Left forelimb (tissue), 1 donor: ENCODE measurements around the gene PPM1H.

Experiments
- DNase-seq: peaks from one replicate; pipeline ENCODE4 v3.0.0-alpha.2; 2018; ENCODE audit warnings: low spot score

Gene PPM1H

DNA sequence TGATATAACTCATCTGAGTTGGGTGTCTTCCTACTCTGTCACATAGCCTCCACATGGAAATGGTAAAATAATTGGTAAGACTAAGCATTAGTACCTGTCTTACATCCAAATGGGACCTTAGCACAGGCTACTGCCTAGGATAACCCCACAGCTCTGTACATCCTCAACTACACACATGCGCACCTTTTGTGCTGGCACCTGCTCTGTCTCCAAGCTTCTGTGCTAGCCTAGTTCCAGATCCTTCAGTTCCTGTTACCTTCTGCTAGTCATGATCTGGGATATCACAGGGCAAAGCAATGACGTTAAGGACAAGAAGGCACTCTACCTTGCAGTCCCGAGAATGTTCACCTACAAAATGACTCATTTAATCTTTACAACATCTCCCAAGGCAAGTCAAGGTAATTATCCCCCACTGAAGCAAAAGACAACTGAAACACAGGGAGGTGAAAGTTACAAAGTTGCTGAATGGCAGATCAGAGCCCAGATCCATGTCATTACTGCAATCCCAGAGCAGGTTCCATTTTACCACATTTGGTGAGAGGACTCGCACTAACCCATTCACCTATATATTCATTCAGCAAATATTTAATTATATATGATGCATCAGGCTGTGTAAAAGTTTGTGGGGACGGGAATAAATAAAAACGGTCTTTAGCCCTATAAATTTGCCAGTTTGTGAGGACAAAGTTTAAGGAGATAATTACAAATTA, 61.7 kb downstream of the PPM1H start:
- DNase-seq = no peak

DNA sequence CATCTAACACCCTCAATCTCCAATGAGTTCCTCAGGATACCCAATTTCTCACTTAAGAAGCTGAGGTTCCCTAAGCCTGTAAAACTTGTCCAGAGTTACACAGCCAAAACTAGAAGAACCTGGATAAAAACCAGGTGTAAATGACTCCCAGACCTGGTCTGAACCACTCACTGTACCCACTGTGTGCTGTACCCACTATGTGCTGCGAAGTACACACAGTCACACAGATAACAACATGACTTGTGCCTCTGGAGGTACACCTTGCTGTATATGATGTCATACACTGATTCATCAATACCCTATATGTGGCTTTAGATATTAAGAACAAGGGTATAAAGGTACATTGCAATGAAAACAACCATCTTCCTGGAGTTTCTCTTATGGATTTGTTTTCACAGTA, 66.1 kb downstream of the PPM1H start:
- DNase-seq = no peak

DNA sequence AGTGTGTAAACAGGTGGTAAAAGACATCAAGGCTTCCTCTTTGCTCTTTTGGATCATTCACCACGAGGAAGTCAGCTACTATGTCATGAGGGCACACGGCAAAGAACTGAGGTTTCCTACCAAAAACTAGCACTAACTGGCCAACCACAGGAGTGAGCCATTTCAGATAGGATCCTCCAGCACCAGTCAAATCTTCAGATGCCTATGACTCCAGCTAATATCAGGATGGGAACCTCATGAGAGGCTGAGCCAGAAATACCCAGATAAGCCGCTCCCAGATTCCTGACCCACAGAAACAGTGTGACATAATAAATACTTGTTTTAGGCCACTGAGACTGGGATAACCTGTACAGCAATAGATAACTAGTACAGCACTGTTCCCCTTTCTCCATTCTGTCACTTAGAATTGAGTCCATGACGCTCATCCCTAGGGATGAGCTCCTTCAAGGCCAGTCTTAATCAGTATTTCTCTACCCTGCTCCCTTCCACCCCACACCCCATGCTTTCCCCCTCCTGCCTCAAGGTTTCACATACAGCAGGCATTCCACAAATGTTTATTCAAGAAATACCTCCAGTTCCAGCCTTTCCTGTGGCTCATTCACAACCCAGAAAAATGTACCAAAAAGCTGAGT, 68.4 kb downstream of the PPM1H start:
- DNase-seq = no peak

DNA sequence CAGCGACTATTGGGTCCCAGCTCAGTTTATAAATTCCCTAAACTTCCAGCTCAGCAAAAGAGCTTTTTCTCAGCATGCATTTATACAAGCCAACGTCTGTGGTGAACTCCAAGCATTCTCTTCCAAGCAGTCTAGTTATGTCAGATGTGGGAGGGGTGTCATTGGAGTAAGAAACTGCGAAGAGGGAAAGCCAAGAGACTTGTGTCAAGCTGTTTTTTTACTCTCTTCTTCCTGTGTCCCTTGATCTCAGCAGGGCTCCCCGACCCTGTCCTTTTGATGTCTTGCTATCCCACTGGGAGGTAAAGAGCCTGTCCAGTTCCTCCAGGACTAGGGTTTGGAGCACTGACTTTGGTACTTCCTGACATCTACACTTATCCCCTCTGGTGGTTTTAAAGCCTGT, 69.0 kb downstream of the PPM1H start:
- DNase-seq = no peak

DNA sequence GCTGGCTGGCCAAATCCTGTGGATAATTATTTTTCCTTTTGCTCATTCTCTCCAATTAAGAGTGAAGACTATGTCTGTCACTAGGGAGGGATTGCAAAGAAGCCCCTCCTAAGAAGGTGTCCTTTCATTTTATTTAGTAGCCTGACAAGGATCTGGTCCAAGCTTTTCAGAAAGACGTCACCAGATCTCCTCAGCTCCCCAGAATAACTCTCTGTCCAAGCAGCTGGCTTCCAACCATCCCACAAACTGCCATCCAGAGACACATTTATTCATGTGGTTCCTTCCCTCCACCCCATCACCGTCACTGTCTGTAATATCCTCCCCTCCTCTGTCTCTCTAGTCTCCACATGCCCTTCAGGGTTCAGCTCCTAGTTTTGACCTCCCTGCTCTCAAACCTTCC, 69.9 kb downstream of the PPM1H start:
- DNase-seq = no peak

DNA sequence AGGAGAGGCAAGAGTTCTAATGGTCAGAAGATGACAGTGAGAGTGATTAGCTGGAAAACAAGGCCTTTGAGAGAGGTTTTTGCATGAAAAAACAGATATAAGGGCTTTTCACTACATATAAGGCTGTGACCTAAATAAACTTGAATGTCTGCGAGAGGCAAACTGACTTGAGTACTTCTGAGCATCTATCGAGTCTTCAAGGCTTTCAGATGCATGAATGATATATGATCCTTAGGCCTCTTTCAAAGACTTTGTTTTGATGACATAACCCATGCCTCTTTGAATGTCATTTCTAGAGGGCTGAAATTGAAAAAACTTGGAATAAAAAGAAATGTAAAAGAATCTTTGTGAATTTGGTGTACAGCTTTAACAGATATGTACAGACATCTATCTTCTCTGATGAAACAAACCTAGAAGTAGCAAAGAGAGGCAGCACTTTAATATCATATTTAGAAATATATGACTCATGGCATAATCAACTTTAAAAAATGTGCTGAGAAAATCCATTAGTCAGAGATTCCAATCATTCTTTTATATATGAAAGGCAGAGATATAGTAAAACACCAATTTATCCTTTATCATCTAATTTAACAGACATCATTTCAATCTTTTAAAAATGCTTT, 72.6 kb downstream of the PPM1H start:
- no peak for DNase-seq

DNA sequence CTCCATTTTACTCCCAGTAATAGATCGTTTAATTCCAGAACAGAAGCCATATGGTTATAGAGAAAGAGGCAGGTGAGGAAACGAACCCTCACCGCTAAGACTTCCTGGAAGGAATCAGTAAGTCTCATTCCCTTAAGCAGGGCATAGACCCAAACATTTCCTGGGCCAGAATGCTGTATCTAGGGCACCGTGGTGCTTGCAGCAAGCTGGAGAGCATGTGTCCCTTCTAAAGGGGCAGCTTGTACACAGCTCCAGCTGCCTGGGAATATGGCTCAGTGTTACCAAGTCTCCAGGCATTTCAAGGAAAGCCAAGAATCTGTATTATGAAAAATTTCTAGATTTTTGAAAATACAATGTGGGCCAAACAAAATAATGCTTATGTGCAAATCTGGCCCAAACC, 73.4 kb downstream of the PPM1H start:
- DNase-seq = no peak

DNA sequence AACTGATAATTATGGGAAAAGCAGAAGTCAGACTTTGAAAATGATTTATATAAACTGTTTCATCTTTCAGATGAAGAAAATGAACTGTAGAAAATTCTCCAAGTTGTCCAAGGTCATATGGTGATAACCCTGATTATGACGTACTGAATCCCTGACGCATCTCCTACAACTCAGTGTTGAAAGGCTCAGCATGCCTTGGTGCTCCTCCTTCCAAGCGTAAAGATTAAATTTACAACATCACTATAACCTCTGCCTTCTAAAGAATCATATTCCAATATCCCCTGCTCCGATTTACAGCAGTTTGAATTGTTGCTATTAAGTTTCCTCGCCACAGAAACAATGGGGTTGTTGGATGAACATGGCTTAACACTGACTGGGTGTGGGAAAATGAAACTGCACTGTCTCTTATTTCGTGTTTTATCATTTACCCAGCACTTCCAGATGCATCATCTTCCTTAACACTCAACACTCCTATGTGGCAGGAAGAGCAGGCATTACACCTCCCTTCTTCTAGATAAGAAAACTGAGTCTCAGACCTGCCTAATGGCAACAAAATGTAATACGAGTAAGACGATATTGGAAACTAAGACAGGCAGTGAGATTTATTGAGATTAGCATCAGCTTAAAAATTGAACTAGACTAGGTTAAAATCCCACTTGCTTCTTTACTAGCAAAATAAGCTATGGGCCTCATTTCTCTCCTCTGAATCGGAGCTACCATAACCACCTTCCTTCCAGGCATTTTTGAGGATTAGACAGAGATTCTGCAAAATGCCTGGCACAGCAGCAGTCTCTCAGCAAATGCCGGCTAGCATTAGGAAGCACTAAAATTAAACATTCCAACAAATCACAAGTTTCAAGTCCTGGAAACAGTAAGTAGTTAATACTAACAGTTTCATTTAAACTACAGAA, 74.2 kb downstream of the PPM1H start:
- DNase-seq = no peak

DNA sequence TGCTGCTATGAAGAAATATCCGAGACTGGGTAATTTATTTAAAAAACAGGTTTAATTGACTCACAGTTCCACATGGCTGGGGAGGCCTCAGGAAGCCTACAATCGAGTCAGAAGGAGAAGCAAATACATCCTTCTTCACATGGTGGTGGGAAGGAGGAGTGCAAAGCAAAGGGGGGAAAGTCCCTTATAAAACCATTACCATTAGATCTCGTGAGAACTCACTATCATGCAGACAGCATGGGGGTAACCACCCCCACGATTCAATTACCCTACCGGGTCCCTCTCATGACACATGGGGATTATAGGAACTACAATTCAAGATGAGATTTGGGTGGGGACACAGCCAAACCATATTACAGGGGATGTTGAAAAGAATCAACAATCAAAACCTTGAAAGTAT, 74.9 kb downstream of the PPM1H start:
- DNase-seq = no peak

DNA sequence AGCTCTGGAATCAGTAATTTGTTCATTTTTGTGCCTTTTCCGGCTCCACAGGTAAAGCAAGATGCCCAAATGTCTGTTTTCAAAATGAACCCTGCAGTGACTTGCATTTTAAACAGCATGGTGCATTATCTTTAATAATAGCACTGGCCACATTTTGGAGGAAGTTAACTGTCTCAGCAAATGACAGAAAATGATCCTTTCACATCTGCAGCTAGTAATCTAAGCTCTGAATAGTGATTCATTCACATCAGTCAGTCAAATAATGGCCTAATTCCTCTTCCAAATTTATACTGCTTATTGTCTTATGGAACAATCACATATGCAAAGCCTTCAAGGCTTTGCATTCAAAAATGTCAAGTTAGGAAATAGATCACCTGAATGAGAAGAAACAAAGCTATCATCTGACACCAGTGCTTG, 75.6 kb downstream of the PPM1H start:
- no peak for DNase-seq

DNA sequence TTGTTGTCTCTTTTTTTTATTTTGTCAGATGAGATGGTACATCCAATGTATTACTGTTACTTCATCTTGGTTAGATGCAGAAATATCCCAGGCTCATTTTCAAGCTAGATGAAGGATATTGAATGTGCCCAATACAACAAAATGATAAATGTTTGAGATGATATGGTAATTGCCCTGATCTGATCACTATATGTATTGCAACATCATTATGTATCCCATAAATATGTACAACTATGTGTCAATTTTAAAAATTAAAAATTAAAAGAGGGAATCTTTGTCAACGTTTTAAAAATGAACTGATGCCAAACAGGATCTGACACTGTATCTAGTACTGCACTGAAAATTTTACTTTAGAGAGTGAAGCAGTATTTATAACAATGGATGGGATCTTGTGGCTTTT, 78.5 kb downstream of the PPM1H start:
- DNase-seq = no peak

DNA sequence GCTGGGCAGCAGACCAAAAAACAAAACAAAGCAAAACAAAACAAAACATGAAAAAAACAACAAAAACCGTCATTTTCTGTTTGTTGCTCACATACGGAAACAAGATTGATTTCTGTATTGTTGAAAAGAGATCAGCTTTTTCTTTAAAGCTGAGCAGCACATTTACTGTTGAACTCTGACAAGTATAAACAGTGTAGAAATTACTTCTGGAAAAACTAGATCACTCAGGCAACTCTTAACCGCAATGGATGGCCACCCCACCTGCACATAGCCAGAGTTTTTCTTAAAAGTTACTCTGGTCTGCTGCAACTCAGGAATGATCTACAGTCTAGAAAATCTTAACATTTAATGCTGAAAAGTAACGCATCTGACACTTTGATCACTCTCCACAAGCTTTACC, 80.9 kb downstream of the PPM1H start:
- no peak for DNase-seq

DNA sequence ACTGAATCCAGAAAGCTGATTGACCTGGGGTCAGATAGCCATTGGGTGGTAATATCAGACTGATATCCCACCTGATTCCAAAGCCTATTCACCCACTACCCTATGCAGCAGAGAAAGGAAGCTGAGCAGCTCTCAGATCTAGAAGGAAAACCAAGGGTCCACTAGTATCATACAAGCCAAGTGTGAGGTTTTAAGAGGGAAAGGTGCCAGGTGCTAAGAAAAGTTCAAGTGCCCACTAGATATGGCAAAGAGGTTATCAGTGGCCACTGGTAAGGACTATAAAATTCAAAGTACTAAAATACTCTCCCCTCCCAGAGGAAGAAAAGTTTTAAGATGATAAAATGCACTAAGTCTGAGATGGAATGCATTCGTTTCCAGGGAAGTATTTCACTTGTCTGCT, 85.6 kb downstream of the PPM1H start:
- DNase-seq = no peak

DNA sequence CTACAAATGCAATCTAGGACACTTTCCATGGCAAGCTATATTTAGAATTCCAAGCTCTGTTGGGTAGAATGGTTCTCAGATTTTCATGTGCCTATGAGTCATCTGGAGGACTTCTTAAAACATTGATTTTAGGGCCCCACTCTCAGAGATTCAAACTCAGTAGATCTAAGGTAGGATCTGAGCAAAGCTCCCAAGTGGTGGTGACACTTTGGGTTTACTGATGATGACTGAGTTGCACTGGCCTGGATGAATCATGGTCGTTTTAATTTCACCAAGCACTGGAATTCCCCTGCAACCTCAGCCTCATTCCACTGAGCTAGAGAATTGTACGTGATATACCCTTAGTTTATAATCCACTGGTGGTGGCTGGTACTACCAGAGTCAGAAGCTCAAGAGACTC, 86.5 kb downstream of the PPM1H start:
- no peak for DNase-seq

DNA sequence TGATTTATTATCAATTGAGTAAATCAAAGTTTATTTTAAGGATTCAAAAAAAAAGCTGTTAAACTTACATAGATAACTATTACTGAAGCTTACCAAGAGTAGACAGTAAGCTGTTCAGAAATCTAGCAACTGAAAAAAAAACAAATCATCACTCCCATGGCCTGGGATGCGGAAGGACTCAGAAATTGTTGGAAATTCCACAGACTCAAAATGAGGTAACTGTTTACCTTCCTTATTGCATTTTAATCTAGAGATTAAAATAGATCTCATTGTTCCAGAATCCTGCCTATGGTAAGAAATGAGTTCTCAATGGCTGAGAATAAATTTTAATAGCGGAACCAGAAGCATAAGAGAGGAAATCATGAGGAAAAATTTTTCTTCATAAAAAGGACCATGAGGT, 87.2 kb downstream of the PPM1H start:
- no peak for DNase-seq

DNA sequence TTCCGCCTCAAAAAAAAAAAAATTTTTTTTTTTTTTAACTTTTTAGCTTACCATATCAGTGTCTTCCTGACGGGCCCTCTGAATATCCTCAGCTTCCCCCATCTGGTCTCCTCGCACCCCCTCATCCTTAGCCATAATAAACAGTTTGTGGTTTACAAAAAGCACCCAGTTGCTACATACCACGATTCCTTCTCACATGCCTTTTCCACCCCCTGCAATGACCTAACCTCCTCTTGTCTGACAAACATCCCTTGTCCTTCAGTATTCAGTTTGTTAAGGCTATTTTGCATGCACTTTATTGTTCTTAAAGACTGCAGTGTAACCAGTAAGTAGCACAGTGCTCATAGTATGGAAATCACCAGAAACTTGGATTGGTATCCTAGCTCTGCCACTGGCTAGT, 88.5 kb downstream of the PPM1H start:
- no peak for DNase-seq

DNA sequence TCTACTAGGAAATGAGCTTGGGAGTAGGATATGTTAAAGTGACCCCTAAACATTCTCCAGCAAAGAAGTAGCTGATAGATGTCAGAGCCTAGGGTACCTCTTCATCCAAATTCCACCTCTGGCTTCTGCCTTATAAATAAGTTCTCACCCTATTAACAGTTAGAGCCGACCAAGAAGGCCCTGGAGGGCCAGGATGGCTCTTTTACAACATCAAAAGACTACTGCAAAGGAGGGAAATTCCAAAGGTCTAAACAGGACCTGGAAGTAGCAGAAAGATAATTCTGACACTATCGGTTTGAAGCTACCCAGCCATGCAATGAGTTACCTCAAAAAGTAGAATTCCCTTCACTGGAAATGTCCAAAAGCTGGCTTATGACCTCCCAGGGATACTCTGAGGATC, 90.0 kb downstream of the PPM1H start:
- no peak for DNase-seq

DNA sequence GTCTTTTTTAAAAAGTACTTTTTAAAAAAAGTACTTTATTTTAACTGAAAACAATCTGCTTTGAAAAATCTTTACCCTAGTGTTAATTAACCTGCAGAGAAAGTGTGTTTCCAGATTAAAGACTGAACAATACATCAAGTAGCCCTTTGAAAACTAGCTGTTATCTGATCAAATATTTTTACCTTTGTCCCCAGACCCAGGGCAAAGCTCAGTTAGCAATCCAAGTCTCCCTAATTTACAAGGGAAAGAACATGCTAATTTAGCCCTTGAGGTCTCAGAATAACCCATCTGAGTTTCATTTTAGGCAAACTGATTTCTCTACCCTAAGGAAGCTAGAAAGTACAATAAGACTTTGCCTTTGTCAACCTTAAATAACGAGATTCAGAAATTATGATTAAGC, 91.2 kb downstream of the PPM1H start:
- DNase-seq = no peak

DNA sequence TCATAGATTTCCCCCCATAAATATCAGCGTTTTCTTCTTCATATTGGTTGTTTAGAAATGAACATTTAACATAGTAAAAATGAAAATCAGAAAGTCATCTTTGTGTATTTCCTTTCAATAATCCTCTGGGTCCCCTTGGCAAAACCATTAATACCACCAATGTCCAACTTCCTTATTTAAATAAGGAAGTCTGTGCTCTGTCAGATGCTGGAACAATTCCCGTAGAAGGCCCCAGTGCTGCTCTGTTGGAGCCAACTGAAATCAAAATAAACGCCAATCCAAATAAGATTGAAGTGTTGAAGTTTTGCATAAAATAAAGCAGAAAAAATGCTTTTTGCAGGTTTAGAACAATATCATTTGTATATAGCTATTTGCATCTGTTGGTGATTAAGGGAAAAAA, 93.1 kb downstream of the PPM1H start:
- DNase-seq = no peak

DNA sequence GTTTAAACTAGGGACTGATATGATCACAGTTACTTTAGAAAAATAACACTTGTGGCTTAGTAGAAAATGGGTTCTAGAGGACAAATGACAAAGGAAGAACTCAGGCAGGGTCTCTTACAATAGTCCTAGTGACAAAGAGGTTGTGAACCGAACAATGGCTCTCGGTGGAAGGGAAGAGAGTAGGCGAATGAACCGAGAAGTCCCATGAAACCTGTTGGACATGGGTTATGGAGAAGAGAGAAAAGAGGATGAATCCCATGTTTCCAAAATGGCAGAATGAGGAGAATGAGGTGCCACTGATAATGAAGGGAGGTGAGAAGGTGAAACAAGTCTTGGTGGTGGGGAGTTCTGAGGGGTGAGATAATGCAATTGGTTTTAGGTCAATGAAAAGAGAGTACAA, 94.1 kb downstream of the PPM1H start:
- no peak for DNase-seq

DNA sequence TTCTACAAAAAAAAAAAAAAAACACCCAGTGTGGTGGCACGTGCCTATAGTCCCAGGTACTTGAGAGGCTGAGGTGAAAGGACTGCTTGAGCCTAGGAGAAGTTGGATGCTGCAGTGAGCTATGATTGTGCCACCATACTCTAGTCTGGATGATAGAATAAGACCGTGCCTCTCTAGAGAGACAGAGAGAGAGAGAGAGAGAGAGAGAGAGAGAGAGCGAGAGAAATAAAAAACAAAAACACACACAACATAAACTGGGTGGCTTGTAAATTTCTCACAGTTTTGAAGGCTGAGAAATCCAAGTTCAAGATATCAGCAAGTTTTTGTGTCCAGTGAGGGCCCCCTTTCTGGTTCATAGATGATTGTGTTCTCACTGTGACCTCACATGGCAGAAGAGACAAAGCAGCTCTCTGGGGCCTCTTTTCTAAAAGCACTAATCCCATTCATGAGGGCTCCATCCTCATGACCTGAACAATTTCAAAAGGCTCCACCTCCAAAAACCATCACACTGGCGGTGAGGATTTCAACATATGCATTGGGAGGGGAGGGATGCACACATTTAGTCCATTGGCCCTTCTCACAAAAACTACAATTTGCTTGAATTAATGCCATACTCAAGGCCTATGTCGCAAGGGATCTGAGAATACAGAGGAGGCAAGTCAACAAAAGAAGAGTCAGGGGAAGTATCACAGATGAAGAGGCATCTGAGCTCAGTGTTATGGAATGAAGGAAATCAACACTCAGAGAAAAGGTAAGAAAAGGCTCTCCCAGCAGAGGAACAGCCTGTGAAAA, 94.9 kb downstream of the PPM1H start:
- no peak for DNase-seq
